ENCODE measurements around the gene GRPR. TPM values are rescaled to one million over a fixed set of nuclear protein-coding genes. Genes with fewer than 3 reads are reported as not detected.

GRPR gene
- polyA plus RNA-seq, 1 donor (not counting 4 experiments of a cell fraction or from before 2014, with no cell fraction given): 0.08 TPM

GRCh38 chrX:16113978-16114565 is 9.3 kb upstream of the GRPR start:
- H3K27ac ChIP-seq (ENCODE audit: control insufficient read depth, insufficient read depth, low read length): no peak overlapping the region
- DNase-seq (ENCODE audit: low read depth, low spot score): no peak
- H3K9ac ChIP-seq (ENCODE audit: control insufficient read depth, extremely low read depth, insufficient read depth, low read length): no peak overlapping the region
- no peak overlapping the region for H3K4me3 ChIP-seq (ENCODE audit: control insufficient read depth in 2 of 3, extremely low read depth in 1 of 3, insufficient read depth in 2 of 3, low read depth in 1 of 3, low read length in 3 of 3)
- no peak overlapping the region for H2AFZ ChIP-seq (ENCODE audit: control insufficient read depth, low read length)
- H4K20me1 ChIP-seq (ENCODE audit: control insufficient read depth, extremely low read depth, insufficient read depth, low read length): no peaks in the 10 kb centered on the region
- no peaks in the 10 kb centered on the region for H3K9me3 ChIP-seq (ENCODE audit: control insufficient read depth, low read depth, low read length)
- dilution Hi-C loops (cut with MboI; ENCODE audit: extremely low pct_ligation_motif_present, low sequenced_read_pairs): no loop called here
- no peak overlapping the region for H3K4me2 ChIP-seq (ENCODE audit: control insufficient read depth, extremely low read depth, insufficient read depth, low read depth, low read length)
- no peaks in the 10 kb centered on the region for H3K79me2 ChIP-seq (ENCODE audit: control insufficient read depth, insufficient read depth, low read length)
- no peak for TF ChIP-seq EZH2 (IDR thresholded peaks at IDR 0.05; ENCODE audit: low read length)
- no peak for TF ChIP-seq CTCF (optimal IDR thresholded peaks at IDR 0.05 in 1 of 3, IDR thresholded peaks at IDR 0.05 in 1 of 3, conservative IDR thresholded peaks at IDR 0.05 in 1 of 3; ENCODE audit: extremely low read depth in 1 of 3, insufficient read depth in 2 of 3, low read length in 3 of 3)
- H3K9me1 ChIP-seq (ENCODE audit: control insufficient read depth, extremely low read depth, insufficient read depth, low read length): no peaks in the 10 kb centered on the region
- no peaks in the 10 kb centered on the region for H3K4me1 ChIP-seq (ENCODE audit: control insufficient read depth, extremely low read depth, insufficient read depth, low read length)
- FAIRE-seq: no peak
- H3K27me3 ChIP-seq (ENCODE audit: control insufficient read depth, extremely low read depth, insufficient read depth, low read length): peaks cover 3% of the 10 kb centered on the region
- H3K36me3 ChIP-seq (ENCODE audit: control insufficient read depth in 2 of 2, extremely low read depth in 1 of 2, insufficient read depth in 2 of 2, low read length in 2 of 2): no peaks in the 10 kb centered on the region

- H3K79me2 ChIP-seq (ENCODE audit: control insufficient read depth, insufficient read depth, low read length): no peaks in the 10 kb centered on the region
- no peak for DNase-seq (ENCODE audit: low read depth, low spot score)
- H3K27ac ChIP-seq (ENCODE audit: control insufficient read depth, insufficient read depth, low read length): no peak overlapping the region
- H4K20me1 ChIP-seq (ENCODE audit: control insufficient read depth, extremely low read depth, insufficient read depth, low read length): no peaks in the 10 kb centered on the region
- no peak for FAIRE-seq
- H3K4me2 ChIP-seq (ENCODE audit: control insufficient read depth, extremely low read depth, insufficient read depth, low read depth, low read length): no peak overlapping the region
- H3K9me3 ChIP-seq (ENCODE audit: control insufficient read depth, low read depth, low read length): no peaks in the 10 kb centered on the region
- TF ChIP-seq EZH2 (IDR thresholded peaks at IDR 0.05; ENCODE audit: low read length): no peak
- no peak for TF ChIP-seq CTCF (optimal IDR thresholded peaks at IDR 0.05 in 1 of 3, IDR thresholded peaks at IDR 0.05 in 1 of 3, conservative IDR thresholded peaks at IDR 0.05 in 1 of 3; ENCODE audit: extremely low read depth in 1 of 3, insufficient read depth in 2 of 3, low read length in 3 of 3)
- no peaks in the 10 kb centered on the region for H3K4me1 ChIP-seq (ENCODE audit: control insufficient read depth, extremely low read depth, insufficient read depth, low read length)
- peaks cover 3% of the 10 kb centered on the region for H3K27me3 ChIP-seq (ENCODE audit: control insufficient read depth, extremely low read depth, insufficient read depth, low read length)
- H3K36me3 ChIP-seq (ENCODE audit: control insufficient read depth in 2 of 2, extremely low read depth in 1 of 2, insufficient read depth in 2 of 2, low read length in 2 of 2): no peaks in the 10 kb centered on the region
- H3K9me1 ChIP-seq (ENCODE audit: control insufficient read depth, extremely low read depth, insufficient read depth, low read length): no peaks in the 10 kb centered on the region
- no peak overlapping the region for H3K9ac ChIP-seq (ENCODE audit: control insufficient read depth, extremely low read depth, insufficient read depth, low read length)
- dilution Hi-C loops (cut with MboI; ENCODE audit: extremely low pct_ligation_motif_present, low sequenced_read_pairs): no loop called here
- no peak overlapping the region for H2AFZ ChIP-seq (ENCODE audit: control insufficient read depth, low read length)
- H3K4me3 ChIP-seq (ENCODE audit: control insufficient read depth in 2 of 3, extremely low read depth in 1 of 3, insufficient read depth in 2 of 3, low read depth in 1 of 3, low read length in 3 of 3): no peak overlapping the region
These were observed 8.8 kb upstream of the GRPR start for GRCh38 chrX:16114611-16115010.
